ENCODE data around the gene ZFR2.
"Not testable (repeated sequence)": the region's sequence is repeated elsewhere in the genome, so short reads cannot be mapped to it uniquely, and the experiment has no call there.

DNA sequence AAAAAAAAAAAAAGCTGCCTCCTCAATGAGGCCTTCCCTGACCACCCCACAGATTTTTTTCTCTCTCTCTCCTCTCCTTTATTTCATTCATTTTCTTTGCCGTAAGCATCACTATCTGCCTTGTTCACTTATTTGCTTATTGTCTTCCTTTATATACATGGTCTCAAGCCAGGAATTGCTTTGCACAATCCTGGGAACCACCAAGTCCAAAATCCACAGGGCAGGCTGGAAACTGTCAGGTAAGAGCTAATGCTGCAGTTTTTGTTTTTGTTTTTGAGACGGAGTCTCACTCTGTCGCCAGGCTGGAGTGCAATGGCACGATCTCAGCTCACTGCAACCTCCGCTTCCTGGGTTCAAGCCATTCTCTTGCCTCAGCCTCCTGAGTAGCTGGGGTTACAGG lies 26.1 kb upstream of the ZFR2 start:
- not testable (repeated sequence) for TF ChIP-seq CTCF (IDR thresholded peaks at IDR 0.05; ENCODE audit: low read depth, low read length, poor library complexity, severe bottlenecking); EZH2phosphoT487 (IDR thresholded peaks at IDR 0.05; ENCODE audit: borderline replicate concordance, low read length)
